ENCODE data around the gene FAM13B.

Gene FAM13B

GRCh38 chr5:138068742-138069600 is 36.1 kb upstream of the FAM13B start:
- Histone ChIP-seq H3K36me3 (replicated peaks) (no peaks in the 10 kb centered on the region), H3K4me3 (ENCODE audit: low read depth, low read length) (no peak overlapping the region), H3K27me3 (replicated peaks) (no peaks in the 10 kb centered on the region), H3K27ac (no peak overlapping the region)
- peak; percentile 79 for DNase-seq
- in situ Hi-C loops (cut with HindIII; ENCODE audit: low pct_ligation_motif_present, low sequenced_read_pairs): no loop called here
- TF ChIP-seq CTCF (IDR thresholded peaks at IDR 0.05; ENCODE audit: low read depth, low read length, missing control alignments): peak; percentile 92

GRCh38 chr5:138067945-138068344 is 35.1 kb upstream of the FAM13B start:
- no peak overlapping the region for H3K27ac ChIP-seq
- no peaks in the 10 kb centered on the region for H3K27me3 ChIP-seq (replicated peaks)
- in situ Hi-C loops (cut with HindIII; ENCODE audit: low pct_ligation_motif_present, low sequenced_read_pairs): no loop called here
- H3K36me3 ChIP-seq (replicated peaks): no peaks in the 10 kb centered on the region
- DNase-seq: no peak
- no peak overlapping the region for H3K4me3 ChIP-seq (ENCODE audit: low read depth, low read length)
- TF ChIP-seq CTCF (IDR thresholded peaks at IDR 0.05; ENCODE audit: low read depth, low read length, missing control alignments): no peak

- H3K36me3 ChIP-seq (replicated peaks): no peaks in the 10 kb centered on the region
- DNase-seq: no peak
These were observed 32.2 kb upstream of the FAM13B start for GRCh38 chr5:138065102-138065501.

GRCh38 chr5:138064526-138064925 is 31.6 kb upstream of the FAM13B start:
- Histone ChIP-seq H3K27me3 (replicated peaks) (no peaks in the 10 kb centered on the region), H3K36me3 (replicated peaks) (no peaks in the 10 kb centered on the region), H3K27ac (no peak overlapping the region), H3K4me3 (ENCODE audit: low read depth, low read length) (no peak overlapping the region)
- no peak for TF ChIP-seq CTCF (IDR thresholded peaks at IDR 0.05; ENCODE audit: low read depth, low read length, missing control alignments)
- no peak for DNase-seq
- in situ Hi-C loops (cut with HindIII; ENCODE audit: low pct_ligation_motif_present, low sequenced_read_pairs): no loop called here

More at GRCh38 chr5:138065102-138065501, 32.2 kb upstream of the FAM13B start:
- in situ Hi-C loops (cut with HindIII; ENCODE audit: low pct_ligation_motif_present, low sequenced_read_pairs): no loop called here
- TF ChIP-seq CTCF (IDR thresholded peaks at IDR 0.05; ENCODE audit: low read depth, low read length, missing control alignments): peak; percentile 58
- H3K27me3 ChIP-seq (replicated peaks): no peaks in the 10 kb centered on the region
- no peak overlapping the region for H3K27ac ChIP-seq
- H3K4me3 ChIP-seq (ENCODE audit: low read depth, low read length): no peak overlapping the region

GRCh38 chr5:138054847-138055558 is 22.1 kb upstream of the FAM13B start:
- in situ Hi-C loops (cut with HindIII; ENCODE audit: low pct_ligation_motif_present, low sequenced_read_pairs): no loop called here
- no peak for TF ChIP-seq CTCF (IDR thresholded peaks at IDR 0.05; ENCODE audit: low read depth, low read length, missing control alignments)
- H3K4me3 ChIP-seq (ENCODE audit: low read depth, low read length): no peak overlapping the region
- H3K27ac ChIP-seq: no peak overlapping the region
- H3K27me3 ChIP-seq (replicated peaks): no peaks in the 10 kb centered on the region
- peak; percentile 14 for DNase-seq
- no peaks in the 10 kb centered on the region for H3K36me3 ChIP-seq (replicated peaks)

All from brain microvascular endothelial cell (primary cell).